HEK293 (cell line): ENCODE results near the gene CDH23.

Experiments
- CTCF ChIA-PET: fragments of 350-600 bp; formaldehyde crosslinking; extraction: SDS; loops from one replicate; lab custom pipeline; 2021; ENCODE audit warnings: antibody characterized with exemption; lab: Yijun Ruan, JAX
- POLR2A ChIA-PET: fragments of 300-600 bp; formaldehyde crosslinking; extraction: SDS; loops from one replicate; lab custom pipeline; 2020; ENCODE audit warnings: antibody characterized with exemption, inconsistent platforms; lab: Yijun Ruan, JAX
- H3K27ac ChIP-seq: fragments of 200-500 bp; sonication (Bioruptor generic); 2 replicates; pipeline ENCODE4 v1.5.1; 2014; ENCODE audit warnings: low read depth, low read length, control low read depth, inconsistent platforms; ENCODE audit errors: extremely low read depth
- H3K36me3 ChIP-seq, 2 experiments: fragments of 200-500 bp in 1 of 2; sonication (Bioruptor generic) in 1 of 2; 1 replicate in 1 of 2; 2 replicates in 1 of 2; pipeline ENCODE4 v1.5.1; 2014 to 2017; ENCODE audit warnings: inconsistent platforms in 2 of 2, low read length in 2 of 2; ENCODE audit not compliant: control insufficient read depth in 2 of 2, insufficient read depth in 1 of 2
- H3K4me1 ChIP-seq: fragments of 200-500 bp; sonication (Bioruptor generic); 2 replicates; pipeline ENCODE4 v1.5.1; 2014; ENCODE audit warnings: mild to moderate bottlenecking, low read length, inconsistent platforms; ENCODE audit not compliant: control insufficient read depth, insufficient read depth
- H3K4me3 ChIP-seq: 2 replicates; pipeline ENCODE4 v1.5.1; 2011; ENCODE audit warnings: low read depth, mild to moderate bottlenecking, control low read depth, low read length, moderate library complexity
- H3K9me3 ChIP-seq: fragments of 200-500 bp; sonication (Bioruptor generic); 2 replicates; pipeline ENCODE4 v1.5.1; 2014; ENCODE audit warnings: low read depth, low read length, inconsistent platforms; ENCODE audit not compliant: control insufficient read depth, insufficient read depth
- AEBP2 ChIP-seq: fragments of 450-650 bp; formaldehyde crosslinking; IDR thresholded peaks from 2 replicates; pipeline ENCODE4 v1.5.1; 2016; ENCODE audit warnings: missing biosample characterization, missing genetic modification characterization, borderline replicate concordance
- EGR2 ChIP-seq: fragments of 450-650 bp; formaldehyde crosslinking; IDR thresholded peaks from 2 replicates; pipeline ENCODE4 v1.5.1; 2016; ENCODE audit warnings: low read depth, missing biosample characterization, missing genetic modification characterization
- GLI4 ChIP-seq: fragments of 450-650 bp; formaldehyde crosslinking; IDR thresholded peaks from 2 replicates; pipeline ENCODE4 v1.5.1; 2016; ENCODE audit warnings: missing biosample characterization, missing genetic modification characterization
- HOXC10 ChIP-seq: sonication (generic); formaldehyde crosslinking; IDR thresholded peaks from 2 replicates; pipeline ENCODE4 v1.8.1; 2023; ENCODE audit warnings: mild to moderate bottlenecking, missing genetic modification reagents
- INSM2 ChIP-seq: fragments of 450-650 bp; formaldehyde crosslinking; IDR thresholded peaks from 2 replicates; pipeline ENCODE4 v1.5.1; 2016; ENCODE audit warnings: missing biosample characterization, missing genetic modification characterization
- KLF17 ChIP-seq: fragments of 450-650 bp; formaldehyde crosslinking; IDR thresholded peaks from 2 replicates; pipeline ENCODE4 v1.5.1; 2016; ENCODE audit warnings: missing biosample characterization, missing genetic modification characterization
- MZF1 ChIP-seq: fragments of 450-650 bp; formaldehyde crosslinking; IDR thresholded peaks from 2 replicates; pipeline ENCODE4 v1.5.1; 2017; ENCODE audit warnings: missing biosample characterization, missing genetic modification characterization, borderline replicate concordance
- ZBTB6 ChIP-seq: fragments of 450-650 bp; formaldehyde crosslinking; IDR thresholded peaks from 2 replicates; pipeline ENCODE4 v1.5.1; 2017; ENCODE audit warnings: missing biosample characterization, missing genetic modification characterization
- ZFHX2 ChIP-seq: fragments of 450-650 bp; formaldehyde crosslinking; conservative IDR thresholded peaks from 2 replicates; pipeline ENCODE4 v1.5.1; 2016; ENCODE audit warnings: missing biosample characterization, missing genetic modification characterization
- ZNF114 ChIP-seq: fragments of 450-650 bp; formaldehyde crosslinking; IDR thresholded peaks from 2 replicates; pipeline ENCODE4 v1.5.0; 2017; ENCODE audit warnings: missing biosample characterization, missing genetic modification characterization
- ZNF214 ChIP-seq: fragments of 450-650 bp; formaldehyde crosslinking; IDR thresholded peaks from 2 replicates; pipeline ENCODE4 v1.5.1; 2017; ENCODE audit warnings: missing biosample characterization, mild to moderate bottlenecking, missing genetic modification characterization, borderline replicate concordance
- ZNF488 ChIP-seq: fragments of 450-650 bp; formaldehyde crosslinking; IDR thresholded peaks from 2 replicates; pipeline ENCODE4 v1.5.1; 2016; ENCODE audit warnings: missing biosample characterization, missing genetic modification characterization
- ZNF513 ChIP-seq: fragments of 450-650 bp; IDR thresholded peaks from 2 replicates; pipeline ENCODE4 v1.5.1; 2018; ENCODE audit warnings: missing biosample characterization, missing genetic modification characterization
- ZNF544 ChIP-seq: fragments of 450-650 bp; formaldehyde crosslinking; IDR thresholded peaks from 2 replicates; pipeline ENCODE4 v1.5.0; 2017; ENCODE audit warnings: missing biosample characterization, missing genetic modification characterization
- ZNF596 ChIP-seq: fragments of 450-650 bp; IDR thresholded peaks from 2 replicates; pipeline ENCODE4 v1.5.0; 2018; ENCODE audit warnings: missing biosample characterization, mild to moderate bottlenecking, missing genetic modification characterization, moderate library complexity
- ZNF600 ChIP-seq: fragments of 450-650 bp; formaldehyde crosslinking; IDR thresholded peaks from 2 replicates; pipeline ENCODE4 v1.5.1; 2016; ENCODE audit warnings: missing biosample characterization, missing genetic modification characterization
- ZNF621 ChIP-seq: fragments of 450-650 bp; formaldehyde crosslinking; IDR thresholded peaks from 2 replicates; pipeline ENCODE4 v1.5.1; 2017; ENCODE audit warnings: missing biosample characterization, missing genetic modification characterization
- ZNF658 ChIP-seq: fragments of 450-650 bp; formaldehyde crosslinking; IDR thresholded peaks from 2 replicates; pipeline ENCODE4; 2016; ENCODE audit warnings: missing biosample characterization, missing genetic modification characterization
- ZNF677 ChIP-seq: fragments of 450-650 bp; IDR thresholded peaks from 2 replicates; pipeline ENCODE4 v1.5.0; 2018; ENCODE audit warnings: missing biosample characterization, mild to moderate bottlenecking, missing genetic modification characterization, moderate library complexity

CDH23 gene

GRCh38 chr10:71625445-71626175 is 228.9 kb downstream of the CDH23 start:
- TF ChIP-seq AEBP2 (tag by site-specific recombination) (no peak), ZNF214 (tag by site-specific recombination) (no peak), ZNF114 (no peak), ZNF677 (tag by site-specific recombination) (no peak), MZF1 (tag by site-specific recombination) (no peak), HOXC10 (CRISPR knock-in tag) (no peak), ZNF488 (tag by site-specific recombination) (no peak), ZBTB6 (tag by site-specific recombination) (no peak), ZNF544 (tag by site-specific recombination) (no peak), ZNF621 (no peak)
- TF ChIP-seq, all 188 proteins: peak for 0
- Histone ChIP-seq H3K36me3 (no peaks in the 10 kb centered on the region), H3K9me3 (no peaks in the 10 kb centered on the region), H3K4me3 (no peak overlapping the region), H3K4me1 (no peaks in the 10 kb centered on the region), H3K27ac (no peak overlapping the region)
- ChIA-PET POLR2A (no interaction called here), CTCF (interaction anchor here (0.6 to 1.1 kb wide), 2 partner anchors 16 to 20 kb away, joined by 3 read pairs; no protein-coding TSS in a partner anchor)

GRCh38 chr10:71627230-71627939 is 230.7 kb downstream of the CDH23 start:
- CTCF ChIA-PET: interaction anchor here (1.2 kb wide), 1 partner anchor 81 kb away, joined by 3 read pairs; no protein-coding TSS in a partner anchor
- POLR2A ChIA-PET: no interaction called here

More at GRCh38 chr10:71627230-71627939, 230.7 kb downstream of the CDH23 start:
- no peak overlapping the region for H3K27ac ChIP-seq
- peak; percentile 71 for TF ChIP-seq ZNF513 (tag by site-specific recombination)
- TF ChIP-seq ZFHX2 (tag by site-specific recombination): peak; percentile 81
- 0 out of 2 replicates have a peak, but pooled peaks have one; percentile 24 for TF ChIP-seq KLF17
- no peak for TF ChIP-seq INSM2 (tag by site-specific recombination)
- no peak for TF ChIP-seq ZNF600 (tag by site-specific recombination)
- TF ChIP-seq ZNF596 (tag by site-specific recombination): no peak
- TF ChIP-seq EGR2 (tag by site-specific recombination): peak; percentile 61
- no peak for TF ChIP-seq GLI4
- TF ChIP-seq ZNF658: no peak
- TF ChIP-seq, all 188 proteins: peak for 4
- H3K4me3 ChIP-seq: no peak overlapping the region
- no peaks in the 10 kb centered on the region for H3K36me3 ChIP-seq
- H3K9me3 ChIP-seq: no peaks in the 10 kb centered on the region
- peaks cover 3% of the 10 kb centered on the region; the same call in 1 of the 2 replicates for H3K4me1 ChIP-seq
